22Rv1 (cell line): ENCODE data around the gene PNMA8A.

Experiments used
- H3K27ac ChIP-seq: fragments of 450-650 bp; 2 replicates; pipeline ENCODE4 v1.5.1; 2017
- CTCF ChIP-seq: fragments of 450-650 bp; IDR thresholded peaks from 2 replicates; pipeline ENCODE4 v1.5.1; 2017; ENCODE audit warnings: mild to moderate bottlenecking
- ZFX ChIP-seq: fragments of 450-650 bp; IDR thresholded peaks from 2 replicates; pipeline ENCODE4 v1.6.1; 2017; ENCODE audit warnings: antibody characterized with exemption, borderline replicate concordance

PNMA8A gene

GRCh38 chr19:46452186-46452585, 19.2 kb downstream of the PNMA8A start:
- TF ChIP-seq CTCF (no peak), ZFX (no peak)
- H3K27ac ChIP-seq: no peak overlapping the region

- TF ChIP-seq CTCF (no peak), ZFX (no peak)
- no peak overlapping the region for H3K27ac ChIP-seq
These were observed 20.0 kb downstream of the PNMA8A start for GRCh38 chr19:46451352-46451751.

GRCh38 chr19:46450737-46451136, 20.6 kb downstream of the PNMA8A start:
- TF ChIP-seq ZFX (no peak), CTCF (no peak)
- H3K27ac ChIP-seq: no peak overlapping the region

GRCh38 chr19:46449228-46449627, 22.1 kb downstream of the PNMA8A start:
- no peak for TF ChIP-seq CTCF
- no peak for TF ChIP-seq ZFX
- H3K27ac ChIP-seq: no peak overlapping the region

GRCh38 chr19:46448601-46449000, 22.8 kb downstream of the PNMA8A start:
- TF ChIP-seq CTCF (no peak), ZFX (no peak)
- no peak overlapping the region for H3K27ac ChIP-seq

- H3K27ac ChIP-seq: no peak overlapping the region
- no peak for TF ChIP-seq CTCF
- no peak for TF ChIP-seq ZFX
These were observed 23.5 kb downstream of the PNMA8A start for GRCh38 chr19:46447824-46448223.

GRCh38 chr19:46447006-46447405, 24.4 kb downstream of the PNMA8A start:
- TF ChIP-seq CTCF: no peak
- no peak for TF ChIP-seq ZFX
- H3K27ac ChIP-seq: no peak overlapping the region
